SU-DHL-6 (cell line): Measurements from ENCODE around the gene OTOA.

ENCODE experiments used
- CTCF ChIP-seq: fragments of 200-600 bp; sonication (generic); IDR thresholded peaks from one replicate; pipeline ENCODE4 v1.5.1; 2017; ENCODE audit warnings: antibody characterized with exemption, mild to moderate bottlenecking, low read length, moderate library complexity; ENCODE audit not compliant: insufficient read depth, poor library complexity, severe bottlenecking
- EZH2phosphoT487 ChIP-seq: fragments of 200-600 bp; sonication (generic), shearing (Covaris generic); conservative IDR thresholded peaks from 2 replicates; pipeline ENCODE4 v1.6.1; 2018; ENCODE audit warnings: mild to moderate bottlenecking, antibody characterized with exemption, low read length, moderate library complexity, mixed read lengths

GRCh38 chr16:21618281-21618680 is 45.5 kb upstream of the OTOA start:
- no peak for TF ChIP-seq CTCF
- TF ChIP-seq EZH2phosphoT487: no peak
